Left kidney (tissue), 2 donors: ENCODE measurements around the gene MAN1B1. TPM values are rescaled to one million over a fixed set of nuclear protein-coding genes. Genes with fewer than 3 reads are reported as not detected.
"Not testable (repeated sequence)": the region's sequence is repeated elsewhere in the genome, so short reads cannot be mapped to it uniquely, and the experiment has no call there.

Experiments
- DNase-seq: peaks from one replicate; pipeline ENCODE4 v3.0.0-alpha.2; 2013
- polyA plus RNA-seq: library from polyadenylated mRNA; unstranded; fragments of 120-200 nt; gene quantifications from one replicate; pipeline ENCODE4 v1.2.1, GENCODE V29; 2013; ENCODE audit not compliant: insufficient read length

MAN1B1 gene
- polyA plus RNA-seq, 1 donor = 61.4 TPM

- DNase-seq = no peak
Observed at GRCh38 chr9:137110147-137110910, 23.5 kb downstream of the MAN1B1 start.

- DNase-seq = no peak
Observed at GRCh38 chr9:137110911-137111787, 24.4 kb downstream of the MAN1B1 start.

- DNase-seq = no peak
Observed at GRCh38 chr9:137111788-137112563, 25.2 kb downstream of the MAN1B1 start.

GRCh38 chr9:137112564-137113384 is 26.0 kb downstream of the MAN1B1 start:
- no peak for DNase-seq

- DNase-seq = no peak
Observed at GRCh38 chr9:137113385-137114159, 26.8 kb downstream of the MAN1B1 start.

GRCh38 chr9:137114220-137114612 is 27.4 kb downstream of the MAN1B1 start:
- no peak for DNase-seq

- DNase-seq = no peak
Observed at GRCh38 chr9:137114613-137115393, 28.0 kb downstream of the MAN1B1 start, which contains the start of gene DPP7. Gene DPP7, minus strand, starts transcription at chr9:137114733. Its CDS starts 20 bp downstream, at chr9:137114713.

- no peak for DNase-seq
Observed at GRCh38 chr9:137115394-137116026, 28.7 kb downstream of the MAN1B1 start.

GRCh38 chr9:137116027-137116507 is 29.3 kb downstream of the MAN1B1 start:
- no peak for DNase-seq

- DNase-seq = no peak
Observed at GRCh38 chr9:137116728-137117127, 29.9 kb downstream of the MAN1B1 start.

- DNase-seq = no peak
Observed at GRCh38 chr9:137117269-137117731, 30.5 kb downstream of the MAN1B1 start.

- not testable (repeated sequence) for DNase-seq
Observed at GRCh38 chr9:137118092-137118603, 31.4 kb downstream of the MAN1B1 start.

GRCh38 chr9:137121927-137122795 is 35.4 kb downstream of the MAN1B1 start:
- not testable (repeated sequence) for DNase-seq

GRCh38 chr9:137122796-137123467 is 36.1 kb downstream of the MAN1B1 start:
- DNase-seq = not testable (repeated sequence)

GRCh38 chr9:137123468-137123837 is 36.7 kb downstream of the MAN1B1 start:
- no peak for DNase-seq

GRCh38 chr9:137123952-137124462 is 37.2 kb downstream of the MAN1B1 start:
- not testable (repeated sequence) for DNase-seq

GRCh38 chr9:137126786-137127185 is 40.0 kb downstream of the MAN1B1 start:
- no peak for DNase-seq
